CD4-positive, alpha-beta memory T cell (primary cell): ENCODE measurements around the gene NDUFA5. TPM values are rescaled to one million over a fixed set of nuclear protein-coding genes. Genes with fewer than 3 reads are reported as not detected.
"Not testable (repeated sequence)": the region's sequence is repeated elsewhere in the genome, so short reads cannot be mapped to it uniquely, and the experiment has no call there.

Experiments
- CTCF ChIA-PET: fragments of 350-600 bp; sonication (Branson Sonifier 250); formaldehyde crosslinking; loops from one replicate; lab custom pipeline; 2021; ENCODE audit warnings: inconsistent platforms; ENCODE audit not compliant: partially characterized antibody; lab: Charles Lee
- POLR2A ChIA-PET: fragments of 350-600 bp; sonication (Branson Sonifier 250); formaldehyde crosslinking; loops from one replicate; lab custom pipeline; 2021; ENCODE audit not compliant: partially characterized antibody; lab: Charles Lee
- DNase-seq, 5 donors: peaks; one replicate each; pipeline versions ENCODE4 v3.0.0 to v3.0.0-alpha.2; 2020 to 2022; ENCODE audit warnings: mixed read lengths in 1 of 5
- H3K27ac ChIP-seq: one replicate; pipeline ENCODE4 v1.7.0; 2013; ENCODE audit warnings: low read depth, low read length
- H3K27me3 ChIP-seq: 2 replicates; pipeline ENCODE4 v1.7.0; 2013; ENCODE audit warnings: mild to moderate bottlenecking, low read length, moderate library complexity; ENCODE audit not compliant: insufficient read depth
- H3K36me3 ChIP-seq: 2 replicates; pipeline ENCODE4 v1.7.0; 2013; ENCODE audit warnings: mild to moderate bottlenecking, low read length, moderate library complexity; ENCODE audit not compliant: insufficient read depth
- H3K4me1 ChIP-seq: 2 replicates; pipeline ENCODE4 v1.7.0; 2013; ENCODE audit warnings: mild to moderate bottlenecking, low read length, moderate library complexity; ENCODE audit not compliant: insufficient read depth
- H3K4me3 ChIP-seq, 2 donors: one replicate each; pipeline ENCODE4 v1.7.0; 2013; ENCODE audit warnings: low read length in 2 of 2, mild to moderate bottlenecking in 1 of 2
- H3K9me3 ChIP-seq, 2 donors: one replicate each; pipeline ENCODE4 v1.7.0; 2013; ENCODE audit warnings: low read length in 2 of 2, control low read depth in 1 of 2; ENCODE audit not compliant: control insufficient read depth in 1 of 2
- H3K27ac Mint-ChIP-seq, 7 donors: one replicate each; pipeline ENCODE4 v1.8.0; 2020 to 2021; ENCODE audit warnings: mixed read lengths in 7 of 7, mild to moderate bottlenecking in 6 of 7, inconsistent platforms in 3 of 7, moderate library complexity in 3 of 7
- H3K27me3 Mint-ChIP-seq, 2 donors: one replicate each; pipeline ENCODE4 v1.8.0; 2020 to 2021; ENCODE audit warnings: mixed read lengths in 2 of 2
- H3K36me3 Mint-ChIP-seq, 2 donors: one replicate each; pipeline ENCODE4 v1.8.0; 2020 to 2021; ENCODE audit warnings: mixed read lengths in 2 of 2, inconsistent platforms in 1 of 2, mild to moderate bottlenecking in 1 of 2
- H3K4me1 Mint-ChIP-seq, 4 donors: one replicate each; pipeline ENCODE4 v1.8.0; 2020 to 2021; ENCODE audit warnings: mixed read lengths in 4 of 4, mild to moderate bottlenecking in 1 of 4
- H3K4me3 Mint-ChIP-seq, 8 donors: one replicate each; pipeline ENCODE4 v1.8.0; 2020 to 2021; ENCODE audit warnings: mixed read lengths in 8 of 8, mild to moderate bottlenecking in 7 of 8, moderate library complexity in 6 of 8, inconsistent platforms in 3 of 8
- H3K9me3 Mint-ChIP-seq, 8 donors: one replicate each; pipeline ENCODE4 v1.8.0; 2020 to 2021; ENCODE audit warnings: mixed read lengths in 8 of 8, mild to moderate bottlenecking in 5 of 8, inconsistent platforms in 3 of 8, moderate library complexity in 1 of 8
- intact Hi-C: fragments of 100-400 bp; cut with micrococcal nuclease; formaldehyde crosslinking; loops from one replicate; pipeline ENCODE4 v1.15.1; 2023
- polyA plus RNA-seq, 2 donors: library from polyadenylated mRNA; unstranded; fragments of 300-500 nt; fragmentation: Illumina TruSeq; gene quantifications; one replicate each; pipeline ENCODE4 v1.2.3, GENCODE V29; 2021
- total RNA-seq, 2 experiments: library from RNA; stranded (reverse); gene quantifications; one replicate each; pipeline ENCODE4 v1.2.3, GENCODE V29; 2021

Gene NDUFA5
- total and polyA plus RNA-seq, 4 experiments from 2014 or later, result 62.7 to 108 (median 72.4) TPM

DNA sequence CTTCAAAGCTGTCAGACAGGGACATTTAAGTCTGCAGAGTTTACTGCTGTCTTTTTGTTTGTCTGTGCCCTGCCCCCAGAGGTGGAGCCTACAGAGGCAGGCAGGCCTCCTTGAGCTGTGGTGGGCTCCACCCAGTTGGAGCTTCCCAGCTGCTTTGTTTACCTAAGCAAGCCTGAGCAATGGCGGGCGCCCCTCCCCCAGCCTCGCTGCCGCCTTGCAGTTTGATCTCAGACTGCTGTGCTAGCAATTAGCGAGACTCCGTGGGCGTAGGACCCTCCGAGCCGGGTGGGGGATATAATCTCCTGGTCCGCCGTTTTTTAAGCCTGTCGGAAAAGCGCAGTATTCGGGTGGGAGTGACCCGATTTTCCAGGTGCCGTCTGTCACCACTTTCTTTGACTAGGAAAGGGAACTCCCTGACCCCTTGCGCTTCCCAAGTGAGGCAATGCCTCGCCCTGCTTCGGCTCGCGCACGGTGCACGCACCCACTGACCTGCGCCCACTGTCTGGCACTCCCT is 29.8 kb downstream of the NDUFA5 start:
- H3K27ac ChIP-seq, H3K4me3 Mint-ChIP-seq, POLR2A ChIA-PET, H3K36me3 ChIP-seq, H3K27me3 ChIP-seq, H3K4me1 ChIP-seq, H3K4me1 Mint-ChIP-seq, H3K36me3 Mint-ChIP-seq, DNase-seq, H3K4me3 ChIP-seq, H3K9me3 ChIP-seq, intact Hi-C loops, H3K27ac Mint-ChIP-seq, H3K9me3 Mint-ChIP-seq: not testable (repeated sequence)
- peaks cover 15% of the 10 kb centered on the region in 2 donors for H3K27me3 Mint-ChIP-seq
- CTCF ChIA-PET, result interaction anchor here (1.3 kb wide), 1 partner anchor 11 kb away, joined by 3 read pairs; no protein-coding TSS in a partner anchor

GRCh38 chr7:123526533-123526932 is 31.1 kb downstream of the NDUFA5 start:
- H3K27me3 Mint-ChIP-seq, H3K9me3 Mint-ChIP-seq, H3K27ac ChIP-seq, H3K36me3 Mint-ChIP-seq, H3K27me3 ChIP-seq, H3K4me1 ChIP-seq, H3K4me3 Mint-ChIP-seq, H3K36me3 ChIP-seq, intact Hi-C loops, H3K27ac Mint-ChIP-seq, H3K4me3 ChIP-seq, H3K9me3 ChIP-seq, H3K4me1 Mint-ChIP-seq, DNase-seq, CTCF ChIA-PET, POLR2A ChIA-PET: not testable (repeated sequence)

GRCh38 chr7:123522066-123522465 is 35.6 kb downstream of the NDUFA5 start:
- Mint-ChIP-seq H3K27ac (no peak overlapping the region), H3K27me3 (peaks cover 2 to 4% of the 10 kb centered on the region in 2 donors), H3K4me3 (no peak overlapping the region), H3K4me1 (no peaks in the 10 kb centered on the region), H3K36me3 (no peaks in the 10 kb centered on the region), H3K9me3 (peaks cover 0 to 1% (median 0%) of the 10 kb centered on the region in 8 donors)
- intact Hi-C loops, result no loop called here
- H3K4me1 ChIP-seq, result no peaks in the 10 kb centered on the region
- POLR2A ChIA-PET, result no interaction called here
- no peaks in the 10 kb centered on the region for H3K36me3 ChIP-seq
- no peaks in the 10 kb centered on the region for H3K27me3 ChIP-seq
- DNase-seq, result no peak
- H3K4me3 ChIP-seq, result no peak overlapping the region
- no peaks in the 10 kb centered on the region for H3K9me3 ChIP-seq
- CTCF ChIA-PET, result no interaction called here
- H3K27ac ChIP-seq, result no peak overlapping the region

GRCh38 chr7:123505221-123505620 is 52.4 kb downstream of the NDUFA5 start:
- no peaks in the 10 kb centered on the region for H3K27me3 ChIP-seq
- CTCF ChIA-PET, result interaction anchor here (2.1 kb wide), 1 partner anchor 11 kb away, joined by 8 read pairs; no protein-coding TSS in a partner anchor
- peak overlapping the region in 1 of 7 donors; percentile 61 for H3K27ac Mint-ChIP-seq
- H3K4me3 ChIP-seq, result no peak overlapping the region
- POLR2A ChIA-PET, result no interaction called here
- DNase-seq, result no peak
- intact Hi-C loops, result no loop called here
- peaks cover 2 to 20% (median 10%) of the 10 kb centered on the region in 8 donors for H3K9me3 Mint-ChIP-seq
- H3K4me3 Mint-ChIP-seq, result no peak overlapping the region
- no peaks in the 10 kb centered on the region for H3K4me1 Mint-ChIP-seq
- H3K9me3 ChIP-seq, result no peaks in the 10 kb centered on the region
- H3K27ac ChIP-seq, result no peak overlapping the region
- no peaks in the 10 kb centered on the region for H3K36me3 Mint-ChIP-seq
- H3K36me3 ChIP-seq, result no peaks in the 10 kb centered on the region
- H3K4me1 ChIP-seq, result no peaks in the 10 kb centered on the region
- peaks cover 5 to 11% of the 10 kb centered on the region in 2 donors for H3K27me3 Mint-ChIP-seq

- Histone ChIP-seq H3K4me3 (no peak overlapping the region), H3K4me1 (no peaks in the 10 kb centered on the region), H3K9me3 (no peaks in the 10 kb centered on the region), H3K27me3 (no peaks in the 10 kb centered on the region), H3K27ac (no peak overlapping the region), H3K36me3 (no peaks in the 10 kb centered on the region)
- intact Hi-C loops, result no loop called here
- Mint-ChIP-seq H3K4me3 (no peak overlapping the region), H3K36me3 (no peaks in the 10 kb centered on the region), H3K27ac (no peak overlapping the region), H3K4me1 (no peaks in the 10 kb centered on the region), H3K9me3 (peaks cover 2 to 20% (median 10%) of the 10 kb centered on the region in 8 donors), H3K27me3 (peaks cover 11 to 20% of the 10 kb centered on the region in 2 donors)
- CTCF ChIA-PET, result no interaction called here
- no peak for DNase-seq
- POLR2A ChIA-PET, result no interaction called here
These were observed 55.4 kb downstream of the NDUFA5 start for GRCh38 chr7:123502201-123502600.

- Histone ChIP-seq H3K9me3 (no peaks in the 10 kb centered on the region), H3K4me1 (no peaks in the 10 kb centered on the region), H3K4me3 (no peak overlapping the region), H3K27ac (no peak overlapping the region), H3K27me3 (peaks cover under 1% of the 10 kb centered on the region), H3K36me3 (no peaks in the 10 kb centered on the region)
- ChIA-PET POLR2A (no interaction called here), CTCF (interaction anchor here (0.7 kb wide), 1 partner anchor 8 kb away, joined by 3 read pairs; no protein-coding TSS in a partner anchor)
- Mint-ChIP-seq H3K27me3 (peaks cover 16 to 23% of the 10 kb centered on the region in 2 donors), H3K9me3 (peaks cover 2 to 17% (median 8%) of the 10 kb centered on the region in 8 donors), H3K4me1 (no peaks in the 10 kb centered on the region), H3K27ac (peak overlapping the region in 1 of 7 donors; percentile 7), H3K36me3 (no peaks in the 10 kb centered on the region), H3K4me3 (no peak overlapping the region)
- intact Hi-C loops, result no loop called here
- DNase-seq, result no peak
These were observed 56.6 kb downstream of the NDUFA5 start for GRCh38 chr7:123500878-123501489.

DNA sequence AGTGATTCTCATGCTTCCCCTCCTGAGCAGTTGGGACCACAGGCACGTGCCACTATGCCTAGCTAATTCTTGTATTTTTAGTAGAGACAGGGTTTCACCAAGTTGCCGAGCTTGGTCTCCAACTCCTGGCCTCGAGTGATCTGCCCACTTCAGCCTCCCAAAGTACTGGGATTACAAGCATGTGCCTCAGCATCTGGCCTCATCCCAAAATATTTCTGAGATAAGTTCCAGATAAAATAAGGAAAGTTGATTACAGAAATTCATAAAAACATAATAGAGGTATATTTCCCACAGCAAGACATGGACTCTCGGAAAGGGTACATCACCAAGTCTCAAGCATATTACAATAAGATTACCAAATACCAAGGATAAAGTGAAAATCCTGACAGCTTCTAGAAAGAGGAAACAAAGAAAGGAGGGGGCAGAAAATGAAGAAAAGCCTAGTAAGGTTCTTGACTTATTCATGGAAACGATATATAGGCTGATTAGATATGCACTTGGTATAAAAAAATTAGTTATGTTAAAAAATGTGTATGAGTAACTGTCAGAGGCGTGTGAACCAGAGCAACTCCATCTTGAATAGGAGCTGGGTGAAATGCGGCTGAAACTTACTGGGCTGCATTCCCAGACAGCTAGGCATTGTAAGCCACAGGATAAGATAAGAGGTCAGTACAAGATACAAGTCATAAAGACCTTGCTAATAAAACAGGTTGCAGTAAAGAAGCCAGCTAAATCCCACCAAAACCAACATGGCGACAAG is 58.2 kb downstream of the NDUFA5 start:
- H3K36me3 Mint-ChIP-seq, result no peaks in the 10 kb centered on the region
- H3K4me1 Mint-ChIP-seq, result no peaks in the 10 kb centered on the region
- no peak overlapping the region for H3K4me3 ChIP-seq
- no peaks in the 10 kb centered on the region for H3K36me3 ChIP-seq
- intact Hi-C loops, result no loop called here
- no peaks in the 10 kb centered on the region for H3K4me1 ChIP-seq
- H3K27ac Mint-ChIP-seq, result no peak overlapping the region
- no peak overlapping the region for H3K27ac ChIP-seq
- no peaks in the 10 kb centered on the region for H3K9me3 ChIP-seq
- peaks cover 16 to 26% of the 10 kb centered on the region in 2 donors for H3K27me3 Mint-ChIP-seq
- peaks cover 6% of the 10 kb centered on the region for H3K27me3 ChIP-seq
- no peak for DNase-seq
- ChIA-PET POLR2A (no interaction called here), CTCF (no interaction called here)
- H3K9me3 Mint-ChIP-seq, result peaks cover 0 to 5% (median 3%) of the 10 kb centered on the region in 8 donors
- no peak overlapping the region for H3K4me3 Mint-ChIP-seq
